Panc1 (cell line): ENCODE measurements around the gene DCLK2. TPM values are rescaled to one million over a fixed set of nuclear protein-coding genes. Genes with fewer than 3 reads are reported as not detected.

Experiments used
- ATAC-seq: fragments of 200-7000 bp; cut with Tn5 transposase; 2 replicates; pipeline ENCODE4 v1.9.1; 2020; ENCODE audit warnings: mild to moderate bottlenecking, moderate library complexity
- BruUV-seq: library from RNA; stranded (reverse); fragments of 400-500 nt; replicated peaks from 2 replicates; lab custom pipeline; 2021; lab: Mats Ljungman, UMichigan
- CTCF ChIA-PET: fragments of 300-600 bp; sonication (Branson Sonifier 250); formaldehyde crosslinking; loops from one replicate; lab custom pipeline; 2022; ENCODE audit warnings: antibody characterized with exemption; lab: Charles Lee
- POLR2A ChIA-PET: fragments of 300-600 bp; sonication (Branson Sonifier 250); formaldehyde crosslinking; loops from one replicate; lab custom pipeline; 2022; ENCODE audit warnings: antibody characterized with exemption; lab: Charles Lee
- DNase-seq: peaks from one replicate; pipeline ENCODE4 v3.0.0-alpha.2; 2010; ENCODE audit warnings: low read depth, low spot score
- H3K27ac ChIP-seq: 2 replicates; pipeline ENCODE4 v1.5.1; 2011; ENCODE audit warnings: mild to moderate bottlenecking, low read length, inconsistent platforms
- H3K27me3 ChIP-seq: fragments of 200-500 bp; sonication (Bioruptor generic); 2 replicates; pipeline ENCODE4 v1.6.0; 2014; ENCODE audit warnings: low read length, inconsistent platforms; ENCODE audit not compliant: control insufficient read depth, insufficient read depth
- H3K36me3 ChIP-seq: fragments of 200-500 bp; sonication (Bioruptor generic); 2 replicates; pipeline ENCODE4 v1.5.1; 2014; ENCODE audit warnings: inconsistent platforms, mild to moderate bottlenecking, low read length, moderate library complexity; ENCODE audit not compliant: control insufficient read depth, insufficient read depth
- H3K4me1 ChIP-seq: 2 replicates; pipeline ENCODE4 v1.5.1; 2011; ENCODE audit warnings: inconsistent platforms, mild to moderate bottlenecking, low read length, moderate library complexity; ENCODE audit not compliant: control insufficient read depth, insufficient read depth
- H3K4me3 ChIP-seq, 2 experiments: 2 replicates each; pipeline ENCODE4 v1.5.1; 2011 to 2012; ENCODE audit warnings: low read depth in 2 of 2, low read length in 2 of 2, mild to moderate bottlenecking in 2 of 2, inconsistent platforms in 1 of 2, moderate library complexity in 1 of 2
- H3K9me3 ChIP-seq: fragments of 200-500 bp; sonication (Bioruptor generic); 2 replicates; pipeline ENCODE4 v1.5.1; 2014; ENCODE audit warnings: low read depth, mild to moderate bottlenecking, inconsistent platforms, low read length, moderate library complexity; ENCODE audit not compliant: control insufficient read depth, insufficient read depth
- POLR2AphosphoS5 ChIP-seq: IDR thresholded peaks from 2 replicates; pipeline ENCODE4 v1.6.1; 2012; ENCODE audit warnings: mild to moderate bottlenecking, low read depth, low read length, moderate library complexity
- SIN3A ChIP-seq: IDR thresholded peaks from 2 replicates; pipeline ENCODE4 v1.6.1; 2012; ENCODE audit warnings: low read depth, mild to moderate bottlenecking, low read length, moderate library complexity, borderline replicate concordance; ENCODE audit not compliant: insufficient read depth
- TCF7L2 ChIP-seq: IDR thresholded peaks from 2 replicates; pipeline ENCODE4 v1.6.1; 2011; ENCODE audit warnings: mild to moderate bottlenecking, low read depth, low read length, inconsistent platforms
- in situ Hi-C: cut with HindIII; loops from 2 replicates; pipeline ENCODE4 v1.10.0; 2016; ENCODE audit warnings: low sequenced_read_pairs, low pct_unique_long_range_greater_than_20kb
- intact Hi-C: fragments of 100-400 bp; cut with micrococcal nuclease; formaldehyde crosslinking; loops from one replicate; pipeline ENCODE4 v1.10.0; 2022; ENCODE audit not compliant: unreplicated experiment
- total RNA-seq: library from RNA; stranded (reverse); gene quantifications from one replicate; pipeline ENCODE4 v1.2.1, GENCODE V29; 2021; ENCODE audit not compliant: unreplicated experiment
- TF ChIP-seq, protein P1 (sequence below): fragments of 450-650 bp; IDR thresholded peaks from 2 replicates; pipeline ENCODE4 v1.5.1; 2017; ENCODE audit warnings: mild to moderate bottlenecking
- TF ChIP-seq, protein P2 (sequence below), 2 experiments: IDR thresholded peaks; 2 replicates each; pipeline ENCODE4 v1.6.1; 2011 to 2012; ENCODE audit warnings: low read depth in 2 of 2, control low read depth in 1 of 2, low read length in 1 of 2, mild to moderate bottlenecking in 1 of 2, moderate library complexity in 1 of 2; ENCODE audit not compliant: insufficient read depth in 1 of 2

DCLK2 gene
- total RNA-seq, 1 experiment from 2014 or later = 9.5 TPM

DNA sequence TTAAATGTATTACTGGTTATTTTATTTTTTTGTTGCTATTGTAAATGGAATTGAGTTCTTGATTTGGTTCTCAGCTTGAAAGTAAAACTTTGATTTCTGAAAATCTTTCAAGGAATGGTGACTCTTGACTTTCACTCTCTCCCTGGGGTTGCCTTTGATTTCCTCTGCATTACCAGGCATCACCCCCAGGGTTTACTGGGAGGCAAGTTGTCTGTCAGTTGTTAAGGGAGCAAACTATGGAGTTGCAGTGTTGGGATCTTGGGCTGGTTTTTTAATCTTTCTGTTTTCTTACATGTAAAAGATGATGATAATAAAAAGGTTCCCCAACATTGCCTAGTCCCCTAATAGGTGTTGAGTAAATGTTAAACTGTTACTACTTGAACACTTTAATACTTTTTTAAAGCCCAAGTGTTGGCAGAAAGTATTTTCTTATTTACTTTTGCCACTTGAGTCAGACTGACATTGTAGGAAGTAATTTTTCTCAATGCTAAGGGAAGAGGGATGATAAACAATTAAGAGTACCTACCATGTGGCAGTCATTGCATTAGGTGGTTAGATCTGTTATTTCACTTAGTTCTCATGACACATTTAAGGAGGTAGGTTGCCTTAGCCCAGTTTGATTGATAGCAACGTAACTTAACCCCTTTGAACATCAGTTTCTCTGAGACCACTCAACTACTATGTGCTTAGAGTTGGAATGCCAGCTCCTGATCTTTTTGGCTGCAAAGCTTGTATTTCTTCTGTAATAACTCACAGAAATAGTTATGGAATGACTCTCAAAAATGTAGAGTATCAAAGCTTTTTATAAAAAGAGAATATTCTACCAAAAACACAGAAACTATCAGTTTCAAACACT is 67.1 kb downstream of the DCLK2 start:
- no TSS peak for BruUV-seq
- Histone ChIP-seq H3K9me3 (no peaks in the 10 kb centered on the region), H3K36me3 (no peaks in the 10 kb centered on the region), H3K4me1 (peaks cover 8% of the 10 kb centered on the region), H3K4me3 (no peak overlapping the region), H3K27me3 (no peaks in the 10 kb centered on the region), H3K27ac (no peak overlapping the region)
- DNase-seq (no peak), ATAC-seq (0 out of 2 replicates have a peak, but pooled peaks have one; percentile 63)
- intact Hi-C loops = no loop called here
- in situ Hi-C loops = no loop called here
- TF ChIP-seq, protein P1, sequence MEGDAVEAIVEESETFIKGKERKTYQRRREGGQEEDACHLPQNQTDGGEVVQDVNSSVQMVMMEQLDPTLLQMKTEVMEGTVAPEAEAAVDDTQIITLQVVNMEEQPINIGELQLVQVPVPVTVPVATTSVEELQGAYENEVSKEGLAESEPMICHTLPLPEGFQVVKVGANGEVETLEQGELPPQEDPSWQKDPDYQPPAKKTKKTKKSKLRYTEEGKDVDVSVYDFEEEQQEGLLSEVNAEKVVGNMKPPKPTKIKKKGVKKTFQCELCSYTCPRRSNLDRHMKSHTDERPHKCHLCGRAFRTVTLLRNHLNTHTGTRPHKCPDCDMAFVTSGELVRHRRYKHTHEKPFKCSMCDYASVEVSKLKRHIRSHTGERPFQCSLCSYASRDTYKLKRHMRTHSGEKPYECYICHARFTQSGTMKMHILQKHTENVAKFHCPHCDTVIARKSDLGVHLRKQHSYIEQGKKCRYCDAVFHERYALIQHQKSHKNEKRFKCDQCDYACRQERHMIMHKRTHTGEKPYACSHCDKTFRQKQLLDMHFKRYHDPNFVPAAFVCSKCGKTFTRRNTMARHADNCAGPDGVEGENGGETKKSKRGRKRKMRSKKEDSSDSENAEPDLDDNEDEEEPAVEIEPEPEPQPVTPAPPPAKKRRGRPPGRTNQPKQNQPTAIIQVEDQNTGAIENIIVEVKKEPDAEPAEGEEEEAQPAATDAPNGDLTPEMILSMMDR = peak; percentile 27; the same call in 1 of the 2 replicates
- TF ChIP-seq SIN3A = no peak
- POLR2A ChIA-PET = no interaction called here
- CTCF ChIA-PET = no interaction called here

DNA sequence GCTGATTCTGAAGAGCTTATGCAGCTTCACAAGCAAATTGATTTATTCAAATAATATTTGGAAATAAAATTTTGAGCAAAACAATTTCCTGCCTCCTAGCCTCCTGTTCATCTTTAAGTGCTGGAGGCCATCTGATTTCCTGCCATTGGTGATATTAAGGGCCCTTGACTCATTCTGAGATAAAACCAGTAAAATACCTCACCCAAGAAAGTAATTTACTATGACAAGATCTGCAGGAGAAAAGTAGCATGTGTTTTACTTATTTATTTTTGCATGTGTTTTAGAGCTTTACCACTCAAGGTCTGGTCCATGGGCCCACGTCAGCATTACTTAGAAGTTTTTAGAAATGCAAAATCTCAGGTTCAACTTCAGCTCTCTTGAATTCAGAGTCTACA is 67.7 kb downstream of the DCLK2 start:
- peaks cover 6% of the 10 kb centered on the region for H3K4me1 ChIP-seq
- no peaks in the 10 kb centered on the region for H3K36me3 ChIP-seq
- ChIA-PET CTCF (no interaction called here), POLR2A (interaction anchor here (0.5 kb wide), 1 partner anchor 12 kb away, joined by 3 read pairs; no protein-coding TSS in a partner anchor)
- H3K27me3 ChIP-seq = no peaks in the 10 kb centered on the region
- in situ Hi-C loops = no loop called here
- TF ChIP-seq, protein P1 = no peak
- TF ChIP-seq POLR2AphosphoS5 (no peak), TCF7L2 (no peak), SIN3A (no peak)
- TF ChIP-seq, protein P2, sequence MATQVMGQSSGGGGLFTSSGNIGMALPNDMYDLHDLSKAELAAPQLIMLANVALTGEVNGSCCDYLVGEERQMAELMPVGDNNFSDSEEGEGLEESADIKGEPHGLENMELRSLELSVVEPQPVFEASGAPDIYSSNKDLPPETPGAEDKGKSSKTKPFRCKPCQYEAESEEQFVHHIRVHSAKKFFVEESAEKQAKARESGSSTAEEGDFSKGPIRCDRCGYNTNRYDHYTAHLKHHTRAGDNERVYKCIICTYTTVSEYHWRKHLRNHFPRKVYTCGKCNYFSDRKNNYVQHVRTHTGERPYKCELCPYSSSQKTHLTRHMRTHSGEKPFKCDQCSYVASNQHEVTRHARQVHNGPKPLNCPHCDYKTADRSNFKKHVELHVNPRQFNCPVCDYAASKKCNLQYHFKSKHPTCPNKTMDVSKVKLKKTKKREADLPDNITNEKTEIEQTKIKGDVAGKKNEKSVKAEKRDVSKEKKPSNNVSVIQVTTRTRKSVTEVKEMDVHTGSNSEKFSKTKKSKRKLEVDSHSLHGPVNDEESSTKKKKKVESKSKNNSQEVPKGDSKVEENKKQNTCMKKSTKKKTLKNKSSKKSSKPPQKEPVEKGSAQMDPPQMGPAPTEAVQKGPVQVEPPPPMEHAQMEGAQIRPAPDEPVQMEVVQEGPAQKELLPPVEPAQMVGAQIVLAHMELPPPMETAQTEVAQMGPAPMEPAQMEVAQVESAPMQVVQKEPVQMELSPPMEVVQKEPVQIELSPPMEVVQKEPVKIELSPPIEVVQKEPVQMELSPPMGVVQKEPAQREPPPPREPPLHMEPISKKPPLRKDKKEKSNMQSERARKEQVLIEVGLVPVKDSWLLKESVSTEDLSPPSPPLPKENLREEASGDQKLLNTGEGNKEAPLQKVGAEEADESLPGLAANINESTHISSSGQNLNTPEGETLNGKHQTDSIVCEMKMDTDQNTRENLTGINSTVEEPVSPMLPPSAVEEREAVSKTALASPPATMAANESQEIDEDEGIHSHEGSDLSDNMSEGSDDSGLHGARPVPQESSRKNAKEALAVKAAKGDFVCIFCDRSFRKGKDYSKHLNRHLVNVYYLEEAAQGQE (IDR thresholded peaks at IDR 0.05; ENCODE audit: insufficient read depth in 1 of 2, low read depth in 2 of 2, low read length in 1 of 2) = no peak
- ATAC-seq = no peak
- H3K27ac ChIP-seq = no peak overlapping the region
- H3K4me3 ChIP-seq = no peak overlapping the region
- intact Hi-C loops = no loop called here
- no TSS peak for BruUV-seq
- H3K9me3 ChIP-seq = no peaks in the 10 kb centered on the region
- no peak for DNase-seq
